Psoas muscle (tissue), 8 donors: ENCODE data around the gene CASTOR1. TPM values are rescaled to one million over a fixed set of nuclear protein-coding genes. Genes with fewer than 3 reads are reported as not detected.

Experiments
- ATAC-seq, 4 donors: fragments of 200-7000 bp; cut with Tn5 transposase; one replicate each; pipeline ENCODE4 v1.9.1; 2020; ENCODE audit warnings: moderate library complexity in 3 of 4, mild to moderate bottlenecking in 2 of 4
- DNase-seq, 2 donors: peaks; one replicate each; pipeline ENCODE4 v3.0.0-alpha.2; 2020
- H3K27ac ChIP-seq: fragments of 200-600 bp; one replicate; pipeline ENCODE4 v1.8.0; 2022
- H3K27me3 ChIP-seq, 3 donors: fragments of 200-600 bp in 1 of 3; one replicate each; pipeline versions ENCODE4 v1.6.1 to v1.8.0; 2013 to 2022; ENCODE audit warnings: low read length in 2 of 3, mild to moderate bottlenecking in 2 of 3, moderate library complexity in 1 of 3; ENCODE audit not compliant: insufficient read depth in 3 of 3
- H3K36me3 ChIP-seq, 2 donors: fragments of 200-600 bp in 1 of 2; one replicate each; pipeline versions ENCODE4 v1.6.1 to v1.8.0; 2013 to 2022; ENCODE audit warnings: low read depth in 1 of 2, mild to moderate bottlenecking in 1 of 2, moderate library complexity in 1 of 2; ENCODE audit not compliant: insufficient read depth in 1 of 2
- H3K4me1 ChIP-seq: fragments of 200-600 bp; one replicate; pipeline ENCODE4 v1.8.0; 2022
- H3K4me3 ChIP-seq: fragments of 200-600 bp; one replicate; pipeline ENCODE4 v1.8.0; 2022; ENCODE audit warnings: mild to moderate bottlenecking
- H3K9me3 ChIP-seq: fragments of 200-600 bp; one replicate; pipeline ENCODE4 v1.8.0; 2022
- CTCF ChIP-seq: fragments of 200-600 bp; IDR thresholded peaks from one replicate; pipeline ENCODE4 v1.8.0; 2022; ENCODE audit warnings: antibody characterized with exemption
- WGBS, 3 donors: extraction: QIAGEN DNeasy Blood & Tissue Kit; methylation state at CpG; one replicate each; pipeline versions ENCODE4 v1.1.6 to v1.1.7; 2013; 5-methylcytosine and 5-hydroxymethylcytosine counted together
- intact Hi-C, 2 donors: fragments of 100-400 bp; cut with DNase I; formaldehyde crosslinking; loops; one replicate each; pipeline versions ENCODE4 v1.11.0 to v1.14.2; 2022
- polyA plus RNA-seq, 3 donors: library from polyadenylated mRNA; stranded (reverse); fragments of 200-250 nt; gene quantifications; one replicate each; pipeline ENCODE4 v1.2.3, GENCODE V29; 2013
- total RNA-seq, 4 donors: library from RNA; stranded (reverse); fragmentation: NEBNext Ultra II Directional in 2 of 4; extraction: Animal tissue kit (Norgen Biotek cat#: 25700) in 2 of 4; gene quantifications; one replicate each; pipeline versions ENCODE4 v1.2.1 to v1.2.4, GENCODE V29; 2021 to 2023
- donor health status: healthy with polysubstance abuse.
- donor health status: DM: no; HTN: no; CAD: no; lungs with moderate emphysema.
- donor health status: Bipolar disorder and iron deficiency.
- donor health status: healthy.
- donor health status: DM: yes; HTN: yes; CAD: no.
- donor health status: DM: no; HTN: no; CAD: no.
- donor health status: DM: no; HTN: no; CAD: no.
- donor health status: DM: yes; HTN: yes; CAD: no.

The CASTOR1 gene
- total and polyA plus RNA-seq, 7 donors = 0.44 to 5.1 (median 2.9) TPM

- Histone ChIP-seq H3K27me3 (no peaks in the 10 kb centered on the region), H3K27ac (peak overlapping the region; percentile 46), H3K9me3 (no peaks in the 10 kb centered on the region), H3K4me1 (peaks cover 13% of the 10 kb centered on the region), H3K36me3 (peaks cover 0 to 15% of the 10 kb centered on the region in 2 donors), H3K4me3 (no peak overlapping the region)
- WGBS, 3 donors = 40 to 52% (median 41%) methylated on average over 9 of the region's 9 CpGs
- intact Hi-C loops = no loop called here
- DNase-seq (peak in 1 of 2 donors; percentile 70), ATAC-seq (peak; percentile 29 to 39 (median 33))
- TF ChIP-seq CTCF = no peak
Measured at GRCh38 chr22:30301995-30302809, 12.9 kb upstream of the CASTOR1 start.

GRCh38 chr22:30299322-30299721, 10.0 kb upstream of the CASTOR1 start:
- Histone ChIP-seq H3K4me3 (no peak overlapping the region), H3K27ac (no peak overlapping the region), H3K4me1 (peaks cover 9% of the 10 kb centered on the region), H3K36me3 (peaks cover 0 to 25% of the 10 kb centered on the region in 2 donors), H3K27me3 (no peaks in the 10 kb centered on the region), H3K9me3 (no peaks in the 10 kb centered on the region)
- WGBS, 3 donors = 95 to 96% (median 95%) methylated on average over 13 of the region's 13 CpGs
- no peak for TF ChIP-seq CTCF
- intact Hi-C loops = no loop called here
- ATAC-seq (no peak), DNase-seq (no peak)

- Histone ChIP-seq H3K36me3 (peaks cover 0 to 29% of the 10 kb centered on the region in 2 donors), H3K4me1 (peaks cover 9% of the 10 kb centered on the region), H3K27ac (no peak overlapping the region), H3K27me3 (no peaks in the 10 kb centered on the region), H3K9me3 (no peaks in the 10 kb centered on the region), H3K4me3 (no peak overlapping the region)
- intact Hi-C loops = no loop called here
- TF ChIP-seq CTCF = no peak
- ATAC-seq (no peak), DNase-seq (no peak)
- 89 to 93% (median 92%) methylated on average over 9 of the region's 9 CpGs for WGBS, 3 donors
Measured at GRCh38 chr22:30297991-30298701, 8.8 kb upstream of the CASTOR1 start.

GRCh38 chr22:30297276-30297990, 8.1 kb upstream of the CASTOR1 start:
- intact Hi-C loops = no loop called here
- no peak for TF ChIP-seq CTCF
- ATAC-seq (no peak), DNase-seq (no peak)
- Histone ChIP-seq H3K4me3 (no peak overlapping the region), H3K36me3 (peaks cover 0 to 32% of the 10 kb centered on the region in 2 donors), H3K9me3 (no peaks in the 10 kb centered on the region), H3K4me1 (peaks cover 9% of the 10 kb centered on the region), H3K27ac (no peak overlapping the region), H3K27me3 (no peaks in the 10 kb centered on the region)
- 88 to 95% (median 92%) methylated on average over 11 of the region's 11 CpGs for WGBS, 3 donors
